Ishikawa (cell line): ENCODE results near the gene CYFIP2.

ENCODE experiments used
- CEBPB ChIP-seq: IDR thresholded peaks from 2 replicates; pipeline ENCODE4 v1.6.1; 2012
- EP300 ChIP-seq: IDR thresholded peaks from 2 replicates; pipeline ENCODE4 v1.6.1; 2012; ENCODE audit warnings: borderline replicate concordance
- RAD21 ChIP-seq: IDR thresholded peaks from 2 replicates; pipeline ENCODE4 v1.6.1; 2012; ENCODE audit warnings: low read depth
- TAF1 ChIP-seq: IDR thresholded peaks from 2 replicates; pipeline ENCODE4 v1.6.1; 2012; ENCODE audit warnings: low read depth, mild to moderate bottlenecking
- TCF12 ChIP-seq: IDR thresholded peaks from 2 replicates; pipeline ENCODE4 v1.6.1; 2012; ENCODE audit warnings: low read depth
- TF ChIP-seq, protein P1 (sequence below): IDR thresholded peaks from 2 replicates; pipeline ENCODE4 v1.6.1; 2012; ENCODE audit warnings: low read depth, mild to moderate bottlenecking

DNA sequence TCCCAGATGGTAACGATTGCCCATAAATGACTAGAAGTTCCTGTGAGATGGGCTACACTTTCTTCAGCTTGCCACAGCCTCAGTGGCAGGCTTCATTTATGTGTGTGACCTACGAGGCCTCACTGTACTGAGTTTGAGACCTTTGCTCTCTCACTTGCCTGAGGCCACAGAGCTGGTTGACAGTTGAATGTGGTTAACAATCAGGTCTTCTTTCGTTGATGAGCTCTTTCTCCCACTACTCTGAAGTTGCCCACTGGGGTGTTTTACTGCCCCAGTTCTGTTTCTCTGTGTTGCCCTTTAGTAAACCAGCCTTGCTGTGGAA, 70.5 kb downstream of the CYFIP2 start:
- TF ChIP-seq, protein P1, sequence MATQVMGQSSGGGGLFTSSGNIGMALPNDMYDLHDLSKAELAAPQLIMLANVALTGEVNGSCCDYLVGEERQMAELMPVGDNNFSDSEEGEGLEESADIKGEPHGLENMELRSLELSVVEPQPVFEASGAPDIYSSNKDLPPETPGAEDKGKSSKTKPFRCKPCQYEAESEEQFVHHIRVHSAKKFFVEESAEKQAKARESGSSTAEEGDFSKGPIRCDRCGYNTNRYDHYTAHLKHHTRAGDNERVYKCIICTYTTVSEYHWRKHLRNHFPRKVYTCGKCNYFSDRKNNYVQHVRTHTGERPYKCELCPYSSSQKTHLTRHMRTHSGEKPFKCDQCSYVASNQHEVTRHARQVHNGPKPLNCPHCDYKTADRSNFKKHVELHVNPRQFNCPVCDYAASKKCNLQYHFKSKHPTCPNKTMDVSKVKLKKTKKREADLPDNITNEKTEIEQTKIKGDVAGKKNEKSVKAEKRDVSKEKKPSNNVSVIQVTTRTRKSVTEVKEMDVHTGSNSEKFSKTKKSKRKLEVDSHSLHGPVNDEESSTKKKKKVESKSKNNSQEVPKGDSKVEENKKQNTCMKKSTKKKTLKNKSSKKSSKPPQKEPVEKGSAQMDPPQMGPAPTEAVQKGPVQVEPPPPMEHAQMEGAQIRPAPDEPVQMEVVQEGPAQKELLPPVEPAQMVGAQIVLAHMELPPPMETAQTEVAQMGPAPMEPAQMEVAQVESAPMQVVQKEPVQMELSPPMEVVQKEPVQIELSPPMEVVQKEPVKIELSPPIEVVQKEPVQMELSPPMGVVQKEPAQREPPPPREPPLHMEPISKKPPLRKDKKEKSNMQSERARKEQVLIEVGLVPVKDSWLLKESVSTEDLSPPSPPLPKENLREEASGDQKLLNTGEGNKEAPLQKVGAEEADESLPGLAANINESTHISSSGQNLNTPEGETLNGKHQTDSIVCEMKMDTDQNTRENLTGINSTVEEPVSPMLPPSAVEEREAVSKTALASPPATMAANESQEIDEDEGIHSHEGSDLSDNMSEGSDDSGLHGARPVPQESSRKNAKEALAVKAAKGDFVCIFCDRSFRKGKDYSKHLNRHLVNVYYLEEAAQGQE = no peak
- no peak for TF ChIP-seq EP300
- no peak for TF ChIP-seq RAD21
- no peak for TF ChIP-seq TAF1
- TF ChIP-seq TCF12 = no peak
- no peak for TF ChIP-seq CEBPB
